ENCODE data around the gene KRTAP17-1.
"Not testable (repeated sequence)": the region's sequence is repeated elsewhere in the genome, so short reads cannot be mapped to it uniquely, and the experiment has no call there.

KRTAP17-1 gene
- 0.04 to 0.05 reads per million in 2 donors for total RNA-seq

GRCh38 chr17:41315204-41315794 is at the start of gene KRTAP17-1:
Gene KRTAP17-1, minus strand, starts transcription at chr17:41315710. Its CDS starts 60 bp downstream, at chr17:41315650.
- DNase-seq: no peak

- DNase-seq: no peak
These were observed 48.4 kb upstream of the KRTAP17-1 start for GRCh38 chr17:41363881-41364280.

GRCh38 chr17:41360296-41360995 is 44.9 kb upstream of the KRTAP17-1 start:
- DNase-seq: no peak

- no peak for DNase-seq
These were observed 39.0 kb upstream of the KRTAP17-1 start for GRCh38 chr17:41354536-41354935.

- DNase-seq: no peak
These were observed 37.3 kb upstream of the KRTAP17-1 start for GRCh38 chr17:41352597-41353366.

GRCh38 chr17:41351177-41351576 is 35.7 kb upstream of the KRTAP17-1 start:
- no peak for DNase-seq

GRCh38 chr17:41350381-41350878 is 34.9 kb upstream of the KRTAP17-1 start, which contains the start of gene KRT33A:
Gene KRT33A, minus strand, starts transcription at chr17:41350828. Its CDS starts 61 bp downstream, at chr17:41350767.
- DNase-seq: not testable (repeated sequence)

- no peak for DNase-seq
These were observed 32.6 kb upstream of the KRTAP17-1 start for GRCh38 chr17:41347869-41348760.

- DNase-seq: not testable (repeated sequence)
These were observed 30.9 kb upstream of the KRTAP17-1 start for GRCh38 chr17:41346421-41346820.

GRCh38 chr17:41345992-41346391 is 30.5 kb upstream of the KRTAP17-1 start:
- DNase-seq: no peak

GRCh38 chr17:41343029-41343428 is 27.5 kb upstream of the KRTAP17-1 start:
- DNase-seq: no peak

GRCh38 chr17:41340934-41341861 is 25.7 kb upstream of the KRTAP17-1 start:
- no peak for DNase-seq

- no peak for DNase-seq
These were observed 25.0 kb upstream of the KRTAP17-1 start for GRCh38 chr17:41340494-41340893.

- no peak for DNase-seq
These were observed 24.2 kb upstream of the KRTAP17-1 start for GRCh38 chr17:41339571-41340172.

- no peak for DNase-seq
These were observed 23.5 kb upstream of the KRTAP17-1 start for GRCh38 chr17:41338961-41339485.

- no peak for DNase-seq
These were observed 20.2 kb upstream of the KRTAP17-1 start for GRCh38 chr17:41335747-41336146.

- DNase-seq: no peak
These were observed 19.1 kb upstream of the KRTAP17-1 start for GRCh38 chr17:41334385-41335305.

- no peak for DNase-seq
These were observed 18.3 kb upstream of the KRTAP17-1 start for GRCh38 chr17:41333836-41334235.

GRCh38 chr17:41333098-41333497 is 17.6 kb upstream of the KRTAP17-1 start:
- no peak for DNase-seq
